Sigmoid colon (tissue), 7 donors: ENCODE results near the gene TPSB2. TPM values are rescaled to one million over a fixed set of nuclear protein-coding genes. Genes with fewer than 3 reads are reported as not detected.

ENCODE experiments used
- DNase-seq: peaks from one replicate; pipeline ENCODE4 v3.0.0-alpha.2; 2019
- H3K27ac ChIP-seq, 4 donors: fragments of 200-600 bp; sonication (generic); one replicate each; pipeline ENCODE4 v1.5.1; 2016 to 2019; ENCODE audit warnings: mild to moderate bottlenecking in 1 of 4
- H3K27me3 ChIP-seq, 3 donors: fragments of 200-600 bp; sonication (generic); one replicate each; pipeline ENCODE4 v1.5.1; 2019; ENCODE audit warnings: mild to moderate bottlenecking in 1 of 3
- H3K36me3 ChIP-seq, 4 donors: fragments of 200-600 bp; sonication (generic); one replicate each; pipeline ENCODE4 v1.5.1; 2016 to 2019
- H3K4me1 ChIP-seq, 4 donors: fragments of 200-600 bp; sonication (generic); one replicate each; pipeline ENCODE4 v1.5.1; 2017 to 2019
- H3K4me3 ChIP-seq, 4 donors: fragments of 200-600 bp; sonication (generic); one replicate each; pipeline ENCODE4 v1.5.1; 2017 to 2019; ENCODE audit warnings: mild to moderate bottlenecking in 2 of 4, moderate library complexity in 1 of 4
- H3K9me3 ChIP-seq, 4 donors: fragments of 200-600 bp in 3 of 4; sonication (generic) in 3 of 4; one replicate each; pipeline versions ENCODE4 v1.5.1 to v1.6.1; 2013 to 2019
- EP300 ChIP-seq, 4 donors: sonication (generic); formaldehyde crosslinking; IDR thresholded peaks; one replicate each; pipeline ENCODE4 v1.6.1; 2017; ENCODE audit warnings: antibody characterized with exemption in 4 of 4
- POLR2A ChIP-seq, 2 donors: fragments of 450-650 bp; IDR thresholded peaks; one replicate each; pipeline ENCODE4 v1.6.1; 2016; ENCODE audit warnings: antibody characterized with exemption in 2 of 2, mild to moderate bottlenecking in 2 of 2, moderate library complexity in 2 of 2
- POLR2AphosphoS5 ChIP-seq, 4 donors: sonication (generic); formaldehyde crosslinking; IDR thresholded peaks; one replicate each; pipeline ENCODE4 v1.6.1; 2017; ENCODE audit warnings: antibody characterized with exemption in 4 of 4
- WGBS, 2 donors: extraction: QIAGEN DNeasy Blood & Tissue Kit; methylation state at CpG; one replicate each; pipeline ENCODE4 v1.1.7; 2013; 5-methylcytosine and 5-hydroxymethylcytosine counted together
- intact Hi-C: fragments of 100-400 bp; cut with DNase I; formaldehyde crosslinking; loops from one replicate; pipeline ENCODE4 v1.15.1; 2023
- polyA plus RNA-seq, 3 donors: library from polyadenylated mRNA; stranded (reverse); fragments of 200-250 nt; gene quantifications; one replicate each; pipeline ENCODE4 v1.2.3, GENCODE V29; 2013
- total RNA-seq, 4 donors: library from RNA; depleted of rRNA; stranded (reverse); fragments of >200 nt; gene quantifications; one replicate each; pipeline ENCODE4 v1.1.0, GENCODE V29; 2016
- TF ChIP-seq, protein P1 (sequence below), 4 experiments: fragments of 450-650 bp in 3 of 4; fragments of 200-600 bp in 1 of 4; IDR thresholded peaks; one replicate each; pipeline ENCODE4 v1.5.1; 2016 to 2019; ENCODE audit warnings: antibody characterized with exemption in 4 of 4, mild to moderate bottlenecking in 3 of 4, moderate library complexity in 2 of 4
- donor health status: healthy with polysubstance abuse.
- donor health status: Bipolar disorder and iron deficiency.
- donor health status: healthy.

TPSB2 gene
- total and polyA plus RNA-seq, 7 donors = 7.9 to 182 (median 13.3) TPM

DNA sequence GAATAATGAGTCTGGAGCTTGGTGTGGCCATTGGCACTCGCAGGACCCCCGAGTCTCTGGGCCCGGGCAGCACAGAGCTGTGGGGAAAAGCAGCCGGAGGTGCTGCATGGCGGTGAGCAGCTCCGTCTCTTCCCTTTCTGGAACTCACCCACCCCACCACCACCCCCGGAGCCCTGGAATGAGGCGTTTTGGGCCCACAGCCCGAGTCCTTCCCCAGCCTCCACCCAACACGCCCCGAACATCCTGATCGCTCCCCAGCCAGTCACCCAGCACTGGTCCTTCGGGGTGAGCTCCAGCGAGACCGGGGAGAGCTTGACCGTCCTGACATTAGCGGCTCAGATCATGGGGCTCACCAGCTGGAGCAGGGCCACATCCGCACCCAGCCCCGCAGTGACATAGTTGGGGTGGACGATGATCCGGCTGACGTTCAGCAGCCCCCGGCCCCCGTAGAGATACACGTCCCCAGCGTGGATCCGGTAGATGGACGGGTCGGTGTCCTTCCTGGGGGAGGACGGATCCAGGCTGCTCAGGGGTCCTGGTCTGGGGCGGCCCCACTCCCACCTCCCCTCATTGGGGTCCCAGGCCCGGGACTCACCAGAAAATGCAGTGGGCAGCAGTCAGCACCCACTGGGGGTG lies 32.3 kb upstream of the TPSB2 start:
- no peak overlapping the region for H3K4me3 ChIP-seq
- peaks cover 12 to 70% (median 41%) of the 10 kb centered on the region in 3 donors for H3K27me3 ChIP-seq
- peaks cover 0 to 3% (median 0%) of the 10 kb centered on the region in 4 donors for H3K4me1 ChIP-seq
- intact Hi-C loops = no loop called here
- no peak overlapping the region for H3K27ac ChIP-seq
- H3K36me3 ChIP-seq = no peaks in the 10 kb centered on the region
- no peaks in the 10 kb centered on the region for H3K9me3 ChIP-seq
- TF ChIP-seq POLR2AphosphoS5 (IDR thresholded peaks at IDR 0.05) = no peak
- no peak for TF ChIP-seq EP300 (IDR thresholded peaks at IDR 0.05)
- no peak for TF ChIP-seq POLR2A (IDR thresholded peaks at IDR 0.05)
- TF ChIP-seq, protein P1, sequence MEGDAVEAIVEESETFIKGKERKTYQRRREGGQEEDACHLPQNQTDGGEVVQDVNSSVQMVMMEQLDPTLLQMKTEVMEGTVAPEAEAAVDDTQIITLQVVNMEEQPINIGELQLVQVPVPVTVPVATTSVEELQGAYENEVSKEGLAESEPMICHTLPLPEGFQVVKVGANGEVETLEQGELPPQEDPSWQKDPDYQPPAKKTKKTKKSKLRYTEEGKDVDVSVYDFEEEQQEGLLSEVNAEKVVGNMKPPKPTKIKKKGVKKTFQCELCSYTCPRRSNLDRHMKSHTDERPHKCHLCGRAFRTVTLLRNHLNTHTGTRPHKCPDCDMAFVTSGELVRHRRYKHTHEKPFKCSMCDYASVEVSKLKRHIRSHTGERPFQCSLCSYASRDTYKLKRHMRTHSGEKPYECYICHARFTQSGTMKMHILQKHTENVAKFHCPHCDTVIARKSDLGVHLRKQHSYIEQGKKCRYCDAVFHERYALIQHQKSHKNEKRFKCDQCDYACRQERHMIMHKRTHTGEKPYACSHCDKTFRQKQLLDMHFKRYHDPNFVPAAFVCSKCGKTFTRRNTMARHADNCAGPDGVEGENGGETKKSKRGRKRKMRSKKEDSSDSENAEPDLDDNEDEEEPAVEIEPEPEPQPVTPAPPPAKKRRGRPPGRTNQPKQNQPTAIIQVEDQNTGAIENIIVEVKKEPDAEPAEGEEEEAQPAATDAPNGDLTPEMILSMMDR (IDR thresholded peaks at IDR 0.05) = no peak
- no peak for DNase-seq
- 84 to 87% methylated on average over 32 of the region's 32 CpGs for WGBS, 2 donors

DNA sequence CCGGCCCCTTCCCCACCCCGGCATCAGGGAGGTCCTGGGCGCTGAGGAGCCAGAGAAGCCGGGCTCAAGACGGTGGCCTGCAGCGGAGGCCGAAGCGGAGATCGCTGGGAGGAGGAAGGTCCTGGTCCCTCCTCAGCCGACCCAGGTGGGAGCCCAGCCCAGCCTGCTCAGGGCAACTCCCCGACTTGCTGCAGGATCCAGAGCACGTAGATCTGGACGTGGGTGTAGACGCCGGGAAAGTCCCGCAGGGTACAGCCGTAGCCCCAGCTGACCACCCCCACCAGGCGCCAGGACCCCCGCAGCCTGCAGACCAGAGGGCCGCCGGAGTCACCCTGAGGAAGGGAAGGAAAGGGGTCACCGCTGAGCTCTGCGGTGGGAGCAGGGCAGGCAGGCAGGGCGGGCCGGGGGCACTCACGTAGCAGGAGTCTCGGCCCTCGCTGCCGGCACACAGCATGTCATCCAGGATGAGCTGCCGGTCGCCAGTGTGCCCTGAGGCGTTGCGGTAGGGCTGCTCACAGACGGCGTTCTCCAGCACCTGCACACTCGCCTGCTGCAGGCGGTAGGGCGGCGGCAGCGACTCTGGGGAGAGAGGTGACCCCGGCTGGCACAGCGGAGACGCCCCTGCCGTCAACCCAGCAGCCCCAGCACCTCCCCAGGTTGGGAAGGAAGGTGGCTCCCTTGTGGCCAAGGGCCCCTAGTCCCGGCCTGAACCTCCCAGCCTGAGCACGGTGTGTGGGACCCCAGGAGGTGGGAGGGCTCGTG lies 31.3 kb upstream of the TPSB2 start:
- peaks cover 0 to 3% (median 0%) of the 10 kb centered on the region in 4 donors for H3K4me1 ChIP-seq
- no peaks in the 10 kb centered on the region for H3K36me3 ChIP-seq
- H3K27me3 ChIP-seq = peaks cover 12 to 74% (median 45%) of the 10 kb centered on the region in 3 donors
- TF ChIP-seq POLR2AphosphoS5 (IDR thresholded peaks at IDR 0.05) (no peak), EP300 (IDR thresholded peaks at IDR 0.05) (no peak), POLR2A (IDR thresholded peaks at IDR 0.05) (no peak)
- TF ChIP-seq, protein P1 (IDR thresholded peaks at IDR 0.05) = no peak
- H3K27ac ChIP-seq = no peak overlapping the region
- intact Hi-C loops = no loop called here
- H3K9me3 ChIP-seq = no peaks in the 10 kb centered on the region
- no peak overlapping the region for H3K4me3 ChIP-seq
- 14 to 16% methylated on average over 47 of the region's 47 CpGs for WGBS, 2 donors
- no peak for DNase-seq

DNA sequence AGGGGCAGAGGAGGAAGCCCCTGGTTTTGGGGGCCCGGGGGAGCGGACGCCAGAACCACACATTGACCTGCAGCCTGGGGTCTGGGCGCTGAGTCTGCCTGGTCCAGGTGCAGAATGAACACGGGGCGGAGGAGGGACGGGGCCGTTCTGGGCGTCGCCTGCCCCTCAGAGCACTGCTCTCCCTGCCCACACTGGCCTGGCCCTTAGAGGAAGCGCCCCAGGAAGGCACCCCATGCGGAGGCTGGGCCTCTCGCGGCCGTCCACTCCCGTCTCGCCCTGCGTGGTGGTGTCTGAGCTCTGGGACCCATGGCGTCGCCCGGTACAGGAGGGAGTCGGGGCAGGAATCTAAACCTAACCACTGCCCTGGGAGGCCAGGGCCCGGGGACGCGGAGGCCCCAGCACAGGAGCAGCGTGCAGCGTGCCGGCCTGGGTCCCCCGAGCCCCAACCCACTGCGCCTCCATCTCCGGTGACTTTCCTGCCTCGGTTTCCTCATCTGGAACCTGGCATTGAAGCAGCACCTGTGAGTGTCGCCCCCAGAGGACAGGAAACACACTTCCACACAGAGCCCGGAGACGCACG lies 30.2 kb upstream of the TPSB2 start:
- intact Hi-C loops = no loop called here
- H3K27me3 ChIP-seq = peaks cover 12 to 75% (median 48%) of the 10 kb centered on the region in 3 donors
- no peaks in the 10 kb centered on the region for H3K36me3 ChIP-seq
- no peak for DNase-seq
- no peaks in the 10 kb centered on the region for H3K9me3 ChIP-seq
- no peak overlapping the region for H3K27ac ChIP-seq
- H3K4me1 ChIP-seq = peaks cover 0 to 3% (median 0%) of the 10 kb centered on the region in 4 donors
- TF ChIP-seq, protein P1 (IDR thresholded peaks at IDR 0.05) = no peak
- WGBS, 2 donors = 62 to 67% methylated on average over 36 of the region's 36 CpGs
- no peak overlapping the region for H3K4me3 ChIP-seq

DNA sequence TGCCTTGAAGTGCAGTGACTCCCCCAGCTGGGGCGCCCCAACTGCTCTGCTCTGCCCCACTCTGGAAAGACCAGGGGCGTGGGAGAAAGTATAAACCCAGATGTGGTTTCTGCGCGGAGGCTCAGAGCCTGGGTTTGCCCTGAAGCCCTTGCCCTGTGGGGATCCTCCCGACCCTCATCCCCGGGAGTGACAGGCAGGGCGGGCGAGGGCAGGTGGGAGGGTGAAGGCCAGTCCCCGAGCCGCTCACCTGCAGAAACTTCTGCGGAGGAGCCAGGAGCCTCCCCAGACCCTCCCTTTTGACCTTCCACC lies 29.7 kb upstream of the TPSB2 start:
- H3K36me3 ChIP-seq = no peaks in the 10 kb centered on the region
- WGBS, 2 donors = 19 to 33% methylated on average over 11 of the region's 11 CpGs
- intact Hi-C loops = no loop called here
- H3K4me3 ChIP-seq = no peak overlapping the region
- H3K27ac ChIP-seq = no peak overlapping the region
- DNase-seq = no peak
- H3K9me3 ChIP-seq = no peaks in the 10 kb centered on the region
- peaks cover 0 to 3% (median 0%) of the 10 kb centered on the region in 4 donors for H3K4me1 ChIP-seq
- H3K27me3 ChIP-seq = peaks cover 12 to 76% (median 48%) of the 10 kb centered on the region in 3 donors
- TF ChIP-seq, protein P1 (IDR thresholded peaks at IDR 0.05) = no peak
- no peak for TF ChIP-seq POLR2AphosphoS5 (IDR thresholded peaks at IDR 0.05)
- no peak for TF ChIP-seq POLR2A (IDR thresholded peaks at IDR 0.05)
- TF ChIP-seq EP300 (IDR thresholded peaks at IDR 0.05) = no peak
